GM15510 (cell line): ENCODE data around the gene MRPL21.

Source experiments
- POLR2A ChIP-seq: IDR thresholded peaks from 3 replicates; pipeline ENCODE4 v1.6.1; 2011; ENCODE audit warnings: borderline replicate concordance; ENCODE audit not compliant: insufficient read length; ENCODE audit errors: extremely low read depth

Gene MRPL21

DNA sequence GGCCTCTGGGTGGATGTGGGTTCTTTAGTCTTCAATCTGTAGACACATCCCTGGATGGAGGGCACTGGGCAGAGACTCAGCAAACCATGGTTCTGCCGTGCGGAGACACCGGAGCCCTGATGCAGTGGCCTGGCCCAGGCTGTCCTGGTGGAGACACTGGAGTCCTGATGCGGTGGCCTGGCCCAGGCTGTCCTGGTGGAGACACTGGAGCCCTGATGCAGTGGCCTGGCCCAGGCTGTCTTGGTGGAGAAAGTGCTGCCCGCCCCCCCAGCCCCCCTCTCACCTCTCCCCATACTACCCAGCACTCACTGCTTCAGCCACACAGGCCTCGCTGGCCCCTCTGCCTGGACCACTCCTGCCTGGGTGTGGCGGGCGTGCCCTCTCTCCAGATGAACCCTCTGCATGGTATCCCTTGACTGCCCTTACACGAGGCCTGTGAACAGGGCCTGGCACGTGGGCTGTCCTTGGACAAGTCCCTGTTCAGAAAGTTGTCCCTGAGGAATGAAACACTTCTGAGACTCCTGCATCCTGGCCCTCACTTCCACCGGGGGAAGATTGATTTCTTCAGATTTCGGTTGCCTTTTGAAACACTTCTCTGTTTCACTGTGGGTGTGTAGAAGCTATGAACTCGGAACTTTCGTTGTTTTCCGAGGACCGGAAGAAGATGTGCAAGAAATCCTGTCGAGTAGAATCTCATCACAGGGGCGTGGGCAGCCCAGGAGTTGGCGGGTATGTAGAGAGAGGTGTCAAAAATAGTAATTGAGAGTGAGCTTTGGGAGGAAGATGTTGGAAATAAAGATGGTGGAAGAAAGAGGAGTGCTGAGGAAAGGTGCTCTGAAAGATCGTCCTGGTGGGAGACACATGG is 26.3 kb upstream of the MRPL21 start:
- TF ChIP-seq POLR2A = no peak

DNA sequence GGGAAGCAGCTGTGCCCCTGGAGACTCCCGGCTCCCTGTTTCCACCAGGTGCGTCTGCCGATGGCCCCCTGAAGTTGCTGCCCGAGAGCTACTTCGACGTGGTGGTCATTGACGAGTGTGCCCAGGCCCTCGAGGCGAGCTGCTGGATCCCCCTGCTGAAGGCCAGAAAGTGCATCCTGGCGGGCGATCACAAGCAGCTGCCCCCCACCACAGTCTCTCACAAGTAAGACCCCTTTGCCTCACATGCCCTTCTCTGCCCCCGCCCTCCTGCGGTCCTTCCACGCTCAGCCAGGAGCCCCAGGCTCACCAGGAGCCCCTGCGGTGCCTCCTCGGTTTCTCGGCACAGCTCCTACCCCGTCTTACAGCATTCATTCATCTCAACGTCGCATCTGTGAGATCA is 25.5 kb upstream of the MRPL21 start:
- no peak for TF ChIP-seq POLR2A

DNA sequence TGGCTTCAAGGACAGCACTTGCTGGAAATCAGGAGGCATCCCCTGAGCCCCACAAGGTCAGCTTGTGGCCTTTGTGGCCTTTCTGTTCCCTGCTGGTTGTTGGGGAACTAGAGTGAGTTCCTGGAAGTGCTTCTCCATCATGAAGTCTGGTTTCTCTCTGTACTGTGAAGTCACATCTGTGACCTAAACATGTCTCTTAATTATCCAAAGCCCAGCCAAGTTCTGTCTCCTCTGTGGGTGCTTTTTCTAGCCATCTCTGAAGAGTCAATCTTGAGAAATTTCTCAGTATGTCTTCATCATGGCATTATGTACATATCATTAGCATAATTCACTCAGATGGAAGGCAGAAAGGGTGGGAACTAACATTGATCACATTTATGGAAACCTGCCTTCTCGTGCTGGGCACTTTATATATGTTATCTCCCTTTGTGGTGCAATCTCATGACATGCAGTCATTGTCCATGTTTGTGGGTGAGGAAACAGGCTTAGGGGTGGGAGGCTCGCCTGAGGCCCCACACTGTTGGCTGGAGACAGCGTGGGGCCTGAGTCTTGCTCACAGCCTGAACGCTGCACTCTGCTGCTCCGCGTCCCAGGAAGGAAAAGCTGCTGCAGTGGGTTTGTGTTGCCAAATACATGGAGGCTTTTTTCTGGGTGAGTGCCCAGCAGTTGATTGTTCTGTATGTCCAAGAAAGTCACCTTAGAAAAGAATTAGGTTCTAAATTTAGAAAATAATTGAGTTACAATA is 24.7 kb upstream of the MRPL21 start:
- no peak for TF ChIP-seq POLR2A

DNA sequence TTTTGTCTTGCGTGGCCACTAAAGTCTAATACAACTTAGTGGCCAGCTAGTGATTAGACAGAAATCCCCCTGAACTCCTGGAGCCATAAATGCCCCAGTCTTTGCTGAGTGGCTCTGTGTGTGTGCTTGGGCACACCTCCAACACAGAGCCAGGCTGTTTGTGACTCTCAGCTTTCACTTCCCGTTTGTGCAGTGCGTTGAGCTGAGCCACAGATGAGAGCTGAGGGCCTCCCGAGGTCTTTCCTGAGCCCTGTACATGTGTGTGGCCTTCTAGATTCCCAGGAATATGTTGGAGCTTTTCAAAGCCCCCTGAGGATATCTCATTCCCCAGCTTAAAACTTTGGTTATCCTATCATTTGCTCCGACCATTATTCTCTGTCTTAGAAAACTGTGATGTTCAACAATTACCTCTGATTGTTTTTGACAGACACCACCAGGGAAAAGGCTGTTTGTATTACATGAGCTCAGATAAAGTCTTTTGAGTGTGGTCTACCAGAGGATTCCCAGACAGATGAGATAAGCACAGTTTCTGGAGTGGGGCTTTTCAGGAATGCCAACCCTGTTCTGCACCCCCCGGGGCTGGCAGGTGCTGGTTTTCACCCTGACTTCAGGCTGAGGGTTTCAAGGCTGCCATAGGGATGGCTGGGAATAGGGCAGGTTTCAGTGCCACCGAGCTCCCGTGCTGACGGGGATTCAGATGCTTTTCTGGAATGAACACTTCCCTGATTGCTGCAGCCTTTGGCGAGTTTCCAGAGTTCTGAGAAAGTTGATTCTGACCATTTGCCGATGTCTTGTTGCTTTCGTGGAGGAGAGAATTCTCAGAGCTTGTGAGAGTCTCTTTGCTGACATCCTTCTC is 23.9 kb upstream of the MRPL21 start:
- no peak for TF ChIP-seq POLR2A

DNA sequence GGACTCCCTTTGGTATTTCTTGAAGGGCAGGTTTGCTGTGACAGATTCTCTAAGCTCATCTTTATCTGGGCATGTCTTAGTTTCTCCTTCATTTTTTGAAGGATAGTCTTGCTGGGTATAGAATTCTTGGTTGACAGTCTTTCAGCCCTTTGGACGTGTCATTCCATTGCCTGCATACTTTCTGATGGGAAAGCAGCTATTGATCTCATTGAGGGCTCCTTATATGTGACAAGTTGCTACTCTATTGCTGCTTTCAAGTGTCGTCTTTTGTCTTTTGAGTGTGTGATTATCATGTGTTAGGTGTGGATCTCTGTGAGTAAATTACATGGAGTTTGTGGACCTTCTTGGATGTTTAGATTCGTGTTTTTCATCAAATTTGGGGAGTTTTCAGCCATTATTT is 22.0 kb upstream of the MRPL21 start:
- TF ChIP-seq POLR2A = no peak

DNA sequence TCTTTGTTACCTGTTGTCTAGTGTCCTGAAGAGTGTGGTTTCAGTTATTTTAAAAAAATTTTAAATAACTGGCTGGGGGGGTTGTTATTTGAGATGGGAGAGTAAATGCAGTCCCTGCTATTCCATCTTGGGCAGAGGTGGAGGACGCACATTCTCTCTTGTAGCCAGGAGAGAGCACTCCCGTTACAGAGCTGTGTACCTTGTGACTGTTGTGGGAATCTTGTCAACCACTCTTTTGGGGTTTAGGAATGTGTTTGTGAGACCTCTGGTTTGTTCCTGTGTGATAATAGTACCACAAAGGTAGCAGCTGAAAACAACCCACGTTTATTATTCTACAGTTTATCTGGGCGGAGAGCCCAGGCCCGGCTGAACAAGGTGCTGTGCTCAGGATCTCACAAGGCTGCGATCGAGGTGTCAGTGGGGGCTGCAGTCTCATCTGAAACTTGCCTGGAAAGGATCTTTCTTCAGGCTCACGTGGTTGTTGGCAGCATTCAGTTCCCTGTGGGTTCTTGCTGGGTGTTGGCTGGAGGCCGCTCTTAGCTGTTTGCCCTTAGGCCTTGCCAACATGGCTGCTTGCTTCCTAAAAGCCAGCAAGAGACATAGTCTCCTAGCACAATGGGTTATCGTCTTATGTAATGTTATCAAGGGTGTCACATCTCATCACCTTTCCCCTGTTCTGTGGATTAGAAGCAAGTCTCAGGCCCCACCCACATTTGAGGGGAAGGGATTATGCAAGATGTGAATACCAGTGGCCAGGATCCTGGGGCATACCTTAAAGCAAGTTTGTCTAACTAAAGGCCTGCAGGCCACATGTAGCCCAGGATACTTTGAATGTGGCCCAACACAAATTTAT is 20.7 kb upstream of the MRPL21 start:
- TF ChIP-seq POLR2A = no peak

DNA sequence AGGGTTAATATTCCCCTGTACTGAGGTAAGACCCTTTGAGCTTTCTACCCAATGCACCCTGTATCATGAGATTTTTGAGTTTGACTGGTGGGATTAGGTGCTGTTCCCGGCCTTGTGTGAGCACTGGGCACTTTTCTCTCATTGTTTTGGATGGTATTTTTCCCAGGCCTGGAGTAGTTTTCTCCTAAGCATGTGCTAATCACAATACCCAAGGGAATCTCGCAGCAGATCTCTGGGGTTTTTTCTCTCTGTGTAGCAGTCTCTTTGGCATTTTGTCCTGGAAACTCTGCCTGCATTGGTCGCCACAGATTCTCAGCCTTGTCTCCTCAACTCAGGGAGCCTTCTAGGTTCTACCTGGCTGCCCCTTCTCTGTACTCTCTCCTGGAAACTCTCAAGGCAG is 20.0 kb upstream of the MRPL21 start:
- no peak for TF ChIP-seq POLR2A

DNA sequence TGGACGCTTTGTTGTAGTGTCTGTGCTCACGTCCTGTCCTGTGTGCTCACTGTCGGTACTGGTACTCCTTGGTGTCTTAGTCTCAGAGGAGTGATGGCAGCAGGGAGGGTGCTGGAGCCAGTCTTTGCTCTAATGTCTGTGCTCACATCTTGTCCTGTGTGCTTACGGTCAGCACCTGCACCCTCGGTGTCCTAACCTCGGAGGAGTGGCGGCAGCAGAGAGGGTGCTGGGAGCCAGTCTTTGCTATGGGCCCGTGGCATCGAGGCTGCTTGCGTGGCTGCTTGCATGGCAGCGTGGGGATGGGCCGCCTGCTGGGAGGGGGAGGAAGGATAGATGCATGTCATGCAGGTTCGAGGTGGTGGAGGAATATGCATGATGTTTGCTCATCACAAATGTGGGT is 12.8 kb upstream of the MRPL21 start:
- no peak for TF ChIP-seq POLR2A

DNA sequence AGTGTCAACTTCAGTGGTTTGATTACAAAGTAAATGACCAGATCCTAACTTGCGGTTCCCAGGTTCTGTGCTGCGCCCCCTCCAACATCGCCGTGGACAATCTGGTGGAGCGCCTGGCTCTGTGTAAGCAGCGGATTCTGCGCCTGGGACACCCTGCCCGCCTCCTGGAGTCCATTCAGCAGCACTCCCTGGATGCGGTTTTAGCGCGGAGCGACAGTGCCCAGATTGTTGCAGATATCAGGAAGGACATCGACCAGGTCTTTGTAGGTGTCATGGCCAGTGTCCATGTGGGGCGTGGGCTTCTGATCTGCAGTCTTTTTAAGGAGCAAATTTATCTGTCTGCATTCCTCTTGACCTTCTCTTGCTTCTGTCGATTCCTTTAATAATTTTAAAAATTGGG is 11.1 kb upstream of the MRPL21 start:
- TF ChIP-seq POLR2A = no peak

DNA sequence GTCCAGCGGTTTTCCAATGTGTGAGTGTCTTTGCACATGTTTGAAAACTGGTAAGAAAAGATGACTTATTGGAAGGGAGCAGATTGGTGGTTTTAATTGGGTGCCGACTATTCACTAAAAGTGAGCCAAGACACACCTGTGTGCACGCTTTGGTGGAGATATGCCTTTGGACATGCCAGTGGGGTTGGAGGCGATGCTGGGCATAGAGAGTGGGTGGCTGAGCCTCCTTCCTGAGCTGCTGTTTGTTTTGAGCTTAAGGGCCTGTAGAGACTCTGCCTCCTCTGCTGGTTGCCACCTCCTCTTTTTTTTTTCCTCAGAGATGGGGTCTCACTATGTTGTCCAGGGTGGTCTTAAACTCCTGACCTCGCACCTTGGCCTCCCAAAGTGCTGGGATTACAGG is 9.6 kb upstream of the MRPL21 start:
- TF ChIP-seq POLR2A = no peak

DNA sequence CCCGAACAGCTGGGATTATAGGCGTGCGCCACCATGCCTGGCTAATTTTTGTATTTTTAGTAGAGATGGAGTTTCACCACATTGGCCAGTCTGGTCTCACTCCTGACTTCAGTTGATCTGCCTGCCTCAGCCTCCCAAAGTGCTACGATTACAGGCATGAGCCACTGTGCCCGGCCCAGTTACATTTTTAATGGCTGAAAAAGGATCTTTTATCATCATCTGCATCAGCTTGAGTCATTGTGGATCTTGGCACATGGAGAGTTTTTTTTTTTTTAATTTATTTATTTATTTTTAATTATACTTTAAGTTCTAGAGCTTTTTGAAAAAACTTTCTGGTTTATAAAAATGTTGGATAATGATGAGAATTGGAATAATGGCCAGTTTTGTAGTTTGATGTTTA is 8.6 kb upstream of the MRPL21 start:
- no peak for TF ChIP-seq POLR2A

DNA sequence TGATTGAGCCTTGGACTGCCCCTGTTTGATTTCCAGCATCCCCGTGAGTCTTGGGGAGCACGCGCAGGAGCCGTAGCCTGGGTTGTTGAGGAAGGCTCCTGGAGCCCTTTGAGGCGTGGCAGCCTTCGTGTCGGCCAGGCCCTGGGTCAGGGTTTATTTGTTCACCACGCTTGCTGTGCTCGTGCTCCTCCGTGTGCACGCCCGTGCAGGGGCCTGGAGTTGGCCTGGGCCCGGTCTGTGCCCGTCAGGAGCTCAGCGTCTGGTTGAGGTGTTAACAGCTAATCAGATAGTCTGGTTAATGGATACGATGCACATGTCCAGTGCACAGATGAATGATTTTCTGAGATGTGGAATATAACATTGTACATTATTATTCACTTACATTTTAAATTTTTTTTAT is 8.1 kb upstream of the MRPL21 start:
- no peak for TF ChIP-seq POLR2A

DNA sequence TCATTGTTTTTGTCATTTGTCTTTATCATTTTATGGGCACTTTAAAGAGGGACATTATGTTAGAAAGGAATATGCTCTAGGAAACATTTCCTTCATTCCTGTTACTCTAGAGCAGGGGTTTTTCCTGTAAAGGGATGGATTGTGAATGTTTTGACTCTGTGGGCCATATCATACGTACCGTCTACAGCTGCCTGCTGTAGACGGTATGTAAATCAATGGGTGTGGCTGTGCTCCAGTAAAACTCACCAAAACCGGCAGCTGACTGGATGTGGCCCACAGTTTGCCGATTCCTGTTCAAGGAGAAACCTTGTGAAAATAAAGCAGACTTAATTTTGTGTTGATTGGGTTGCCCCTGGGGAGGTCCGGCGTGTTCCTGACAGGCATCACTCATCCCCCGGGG is 7.3 kb upstream of the MRPL21 start:
- TF ChIP-seq POLR2A = no peak

DNA sequence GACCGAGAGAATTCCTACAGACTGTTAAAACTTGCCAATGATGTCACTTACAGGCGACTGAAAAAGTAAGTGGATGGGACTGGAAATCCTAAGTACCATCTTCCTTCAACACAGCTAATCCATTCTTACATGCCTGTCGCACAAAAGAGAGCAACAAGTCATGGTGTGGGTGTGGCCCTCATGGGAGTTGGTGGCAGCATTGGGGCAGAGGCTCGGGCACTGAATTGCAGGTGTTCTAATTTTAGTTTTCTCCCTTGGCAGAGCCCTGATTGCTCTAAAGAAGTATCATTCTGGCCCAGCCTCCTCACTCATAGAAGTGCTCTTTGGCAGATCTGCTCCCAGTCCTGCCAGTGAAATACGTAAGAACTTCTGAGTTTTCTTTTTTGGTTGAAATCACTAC is 4.6 kb upstream of the MRPL21 start:
- no peak for TF ChIP-seq POLR2A
